ENCODE measurements around the gene CAMK2B. TPM values are rescaled to one million over a fixed set of nuclear protein-coding genes. Genes with fewer than 3 reads are reported as not detected.

Gene CAMK2B
- total RNA-seq, 5 donors from 2014 or later (not counting 1 experiment from before 2014, with no cell fraction given), result 0.35 TPM; not detected in 4

DNA sequence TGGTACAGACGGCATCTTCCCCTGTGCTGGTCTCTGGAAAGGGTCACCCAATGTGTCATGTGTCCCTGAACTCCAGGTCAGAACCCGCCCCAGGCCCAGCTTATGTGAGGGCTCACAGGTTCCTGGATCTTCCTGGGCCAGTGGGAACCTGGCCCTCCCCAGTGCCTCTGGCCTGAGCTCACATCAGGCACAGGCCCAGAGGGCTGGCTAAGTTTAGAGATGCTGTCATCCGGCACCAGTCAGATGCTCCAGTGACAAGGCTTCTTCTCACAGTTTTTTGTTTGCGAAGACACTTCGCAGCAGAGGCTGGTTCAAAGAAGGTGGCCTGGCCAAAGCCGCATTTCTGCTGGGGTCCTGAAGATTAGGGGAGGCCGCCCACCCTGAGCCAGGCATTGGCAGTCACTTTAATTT lies 11.8 kb downstream of the CAMK2B start:
- Mint-ChIP-seq H3K27me3 (peaks cover 8 to 19% of the 10 kb centered on the region in 2 donors), H3K9me3 (peaks cover 0 to 3% (median 0%) of the 10 kb centered on the region in 3 donors), H3K27ac (no peak overlapping the region), H3K4me3 (no peak overlapping the region), H3K36me3 (no peaks in the 10 kb centered on the region), H3K4me1 (peaks cover 0 to 3% (median 3%) of the 10 kb centered on the region in 3 donors)
- 86% methylated on average over 5 of the region's 7 CpGs for WGBS (ENCODE audit: insufficient coverage)
- DNase-seq (no peak), ATAC-seq (replicated peaks in 1 of 4) (no peak)
- ChIA-PET CTCF (no interaction called here), POLR2A (no interaction called here)
- Histone ChIP-seq H3K27me3 (replicated peaks in 1 of 2; ENCODE audit: control insufficient read depth in 2 of 2, extremely low read depth in 1 of 2, insufficient read depth in 2 of 2, low read length in 1 of 2) (peaks cover 0 to 43% of the 10 kb centered on the region in 2 experiments), H3K27ac (ENCODE audit: low read length) (no peak overlapping the region), H3K36me3 (ENCODE audit: control insufficient read depth in 2 of 2, extremely low read depth in 1 of 2, insufficient read depth in 1 of 2, low read length in 1 of 2) (no peaks in the 10 kb centered on the region), H3K4me1 (ENCODE audit: control insufficient read depth in 1 of 2, extremely low read depth in 1 of 2, insufficient read depth in 2 of 2, low read length in 2 of 2) (peaks cover 0 to 12% of the 10 kb centered on the region in 2 experiments), H3K9me3 (no peaks in the 10 kb centered on the region), H3K4me3 (ENCODE audit: control insufficient read depth in 1 of 2, extremely low read depth in 1 of 2, low read length in 1 of 2) (no peak overlapping the region)

DNA sequence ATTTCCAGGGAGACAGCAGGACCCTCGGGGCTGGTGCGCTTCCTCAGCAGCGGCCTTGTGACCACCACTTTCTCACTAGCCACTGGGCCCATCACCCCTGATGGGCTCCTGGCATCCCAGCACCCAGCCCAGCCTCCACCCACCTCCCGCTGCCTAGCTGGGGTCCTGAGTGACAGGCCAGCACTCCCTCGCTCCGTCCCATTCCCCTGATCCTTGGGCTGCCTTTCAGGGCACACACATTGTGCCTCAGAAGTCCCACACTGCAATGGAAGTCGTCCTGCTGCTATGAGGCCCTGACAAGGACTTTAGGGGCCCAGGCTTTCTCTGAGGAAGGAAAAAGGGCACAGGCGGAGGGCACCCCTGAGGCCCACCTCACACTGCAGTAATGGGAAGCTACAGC lies 12.4 kb downstream of the CAMK2B start:
- 79% methylated on average over 8 of the region's 8 CpGs for WGBS (ENCODE audit: insufficient coverage)
- no peak for DNase-seq
- ATAC-seq (replicated peaks in 1 of 4), result no peak
- Mint-ChIP-seq H3K27ac (no peak overlapping the region), H3K4me3 (no peak overlapping the region), H3K27me3 (peaks cover 8 to 21% of the 10 kb centered on the region in 2 donors), H3K4me1 (peaks cover 0 to 3% (median 3%) of the 10 kb centered on the region in 3 donors), H3K9me3 (peaks cover 0 to 3% (median 0%) of the 10 kb centered on the region in 3 donors), H3K36me3 (no peaks in the 10 kb centered on the region)
- POLR2A ChIA-PET, result no interaction called here
- Histone ChIP-seq H3K27me3 (replicated peaks in 1 of 2; ENCODE audit: control insufficient read depth in 2 of 2, extremely low read depth in 1 of 2, insufficient read depth in 2 of 2, low read length in 1 of 2) (peaks cover 0 to 44% of the 10 kb centered on the region in 2 experiments), H3K36me3 (ENCODE audit: control insufficient read depth in 2 of 2, extremely low read depth in 1 of 2, insufficient read depth in 1 of 2, low read length in 1 of 2) (no peaks in the 10 kb centered on the region), H3K27ac (ENCODE audit: low read length) (no peak overlapping the region), H3K9me3 (no peaks in the 10 kb centered on the region), H3K4me1 (ENCODE audit: control insufficient read depth in 1 of 2, extremely low read depth in 1 of 2, insufficient read depth in 2 of 2, low read length in 2 of 2) (peaks cover 0 to 12% of the 10 kb centered on the region in 2 experiments), H3K4me3 (ENCODE audit: control insufficient read depth in 1 of 2, extremely low read depth in 1 of 2, low read length in 1 of 2) (no peak overlapping the region)
- CTCF ChIA-PET, result no interaction called here

DNA sequence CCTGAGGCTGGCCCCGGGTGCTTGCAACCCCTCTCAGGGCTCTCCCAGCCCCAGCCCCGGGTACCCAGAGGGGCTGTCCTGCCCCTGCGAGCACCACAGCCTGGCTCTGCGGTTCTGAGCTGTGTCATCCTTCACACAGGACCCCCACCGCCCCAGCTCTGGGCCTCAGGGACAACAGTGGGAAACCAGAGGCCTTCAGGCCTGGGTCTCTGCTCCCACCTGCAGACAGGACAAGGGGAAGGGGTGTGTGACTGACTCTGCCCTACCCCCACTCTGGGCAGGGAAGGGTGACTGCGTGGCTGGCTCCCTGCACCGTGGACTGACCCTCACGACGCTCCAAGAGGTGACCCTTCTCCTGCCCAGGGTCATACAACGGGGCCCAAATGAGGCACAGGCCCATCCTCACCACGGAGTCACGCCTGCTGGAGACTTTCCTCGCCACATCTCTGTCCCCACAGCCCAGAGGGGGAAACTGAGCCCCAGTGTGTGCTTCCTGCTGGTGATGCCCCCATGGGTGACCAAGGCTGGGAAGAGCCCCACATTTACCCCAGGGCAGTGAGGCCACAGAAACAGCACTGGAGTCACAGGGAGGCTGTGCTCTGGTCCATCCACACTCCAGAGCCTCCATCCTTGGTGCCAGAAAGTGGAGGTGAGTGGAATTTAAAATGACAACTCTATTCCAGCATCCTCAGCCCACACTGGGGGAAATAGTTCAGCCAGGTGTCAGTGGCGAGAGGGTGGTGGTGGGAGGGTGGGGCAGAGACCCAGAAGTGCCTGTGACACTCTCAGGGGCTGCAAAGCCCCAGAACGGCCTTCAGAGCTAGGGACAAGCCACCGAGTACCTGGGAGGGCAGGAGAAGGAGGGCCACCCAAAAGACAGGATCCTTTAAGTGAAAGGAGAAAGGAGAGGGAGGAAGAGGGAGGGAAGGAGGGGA lies 13.6 kb downstream of the CAMK2B start:
- H3K9me3 ChIP-seq, result no peaks in the 10 kb centered on the region
- no peak for ATAC-seq (replicated peaks in 1 of 4)
- POLR2A ChIA-PET, result no interaction called here
- no peaks in the 10 kb centered on the region for H3K36me3 ChIP-seq (ENCODE audit: control insufficient read depth in 2 of 2, extremely low read depth in 1 of 2, insufficient read depth in 1 of 2, low read length in 1 of 2)
- Mint-ChIP-seq H3K27ac (no peak overlapping the region), H3K36me3 (no peaks in the 10 kb centered on the region), H3K4me1 (peaks cover 0 to 3% (median 3%) of the 10 kb centered on the region in 3 donors), H3K9me3 (peaks cover 0 to 3% (median 0%) of the 10 kb centered on the region in 3 donors), H3K27me3 (peaks cover 8 to 21% of the 10 kb centered on the region in 2 donors), H3K4me3 (no peak overlapping the region)
- no peak overlapping the region for H3K27ac ChIP-seq (ENCODE audit: low read length)
- WGBS (ENCODE audit: insufficient coverage), result 82% methylated on average over 14 of the region's 16 CpGs
- peaks cover 0 to 40% of the 10 kb centered on the region in 2 experiments for H3K27me3 ChIP-seq (replicated peaks in 1 of 2; ENCODE audit: control insufficient read depth in 2 of 2, extremely low read depth in 1 of 2, insufficient read depth in 2 of 2, low read length in 1 of 2)
- CTCF ChIA-PET, result no interaction called here
- H3K4me1 ChIP-seq (ENCODE audit: control insufficient read depth in 1 of 2, extremely low read depth in 1 of 2, insufficient read depth in 2 of 2, low read length in 2 of 2), result peaks cover 0 to 12% of the 10 kb centered on the region in 2 experiments
- H3K4me3 ChIP-seq (ENCODE audit: control insufficient read depth in 1 of 2, extremely low read depth in 1 of 2, low read length in 1 of 2), result no peak overlapping the region
- DNase-seq, result peak in 1 of 35 experiments; percentile 3

DNA sequence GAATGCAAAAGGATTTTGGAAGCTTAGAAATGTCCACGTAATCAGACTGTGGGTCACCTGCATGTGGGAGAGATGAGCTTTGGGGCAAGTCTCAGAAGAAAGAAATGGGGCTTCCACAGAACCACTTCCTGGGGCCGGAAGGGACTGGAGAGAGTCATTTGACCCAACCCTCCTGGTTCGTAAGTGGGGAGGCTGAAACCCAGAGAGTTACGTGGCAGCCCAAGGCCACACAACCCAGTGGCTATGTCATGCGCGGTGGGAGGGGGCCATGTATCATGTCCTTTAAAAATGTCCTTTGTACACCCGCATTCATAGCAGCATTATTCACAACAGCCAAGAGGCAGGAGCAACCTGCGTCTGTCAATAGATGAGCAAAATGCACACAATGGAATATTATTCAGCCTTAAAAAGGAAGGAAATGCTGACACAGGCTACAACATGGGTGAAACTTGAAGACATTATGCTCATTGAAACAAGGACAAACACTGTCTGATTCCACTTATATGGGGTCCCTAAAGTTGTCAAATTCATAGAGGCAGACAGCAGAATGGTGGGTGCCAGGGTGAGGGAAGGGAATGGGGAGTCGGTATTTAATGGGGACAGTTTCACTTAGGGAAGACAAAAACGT lies 15.1 kb downstream of the CAMK2B start:
- Mint-ChIP-seq H3K27me3 (peaks cover 8 to 21% of the 10 kb centered on the region in 2 donors), H3K36me3 (no peaks in the 10 kb centered on the region), H3K4me3 (peak overlapping the region; percentile 50 to 55 (median 53)), H3K4me1 (peaks cover 3 to 6% (median 5%) of the 10 kb centered on the region in 3 donors), H3K27ac (no peak overlapping the region), H3K9me3 (peaks cover 0 to 2% (median 0%) of the 10 kb centered on the region in 3 donors)
- Histone ChIP-seq H3K4me3 (ENCODE audit: control insufficient read depth in 1 of 2, extremely low read depth in 1 of 2, low read length in 1 of 2) (peak overlapping the region in 1 of 2 donors; percentile 62), H3K9me3 (no peaks in the 10 kb centered on the region), H3K27ac (ENCODE audit: low read length) (no peak overlapping the region), H3K36me3 (ENCODE audit: control insufficient read depth in 2 of 2, extremely low read depth in 1 of 2, insufficient read depth in 1 of 2, low read length in 1 of 2) (no peaks in the 10 kb centered on the region), H3K27me3 (replicated peaks in 1 of 2; ENCODE audit: control insufficient read depth in 2 of 2, extremely low read depth in 1 of 2, insufficient read depth in 2 of 2, low read length in 1 of 2) (peaks cover 0 to 40% of the 10 kb centered on the region in 2 experiments), H3K4me1 (ENCODE audit: control insufficient read depth in 1 of 2, extremely low read depth in 1 of 2, insufficient read depth in 2 of 2, low read length in 2 of 2) (peaks cover 0 to 21% of the 10 kb centered on the region in 2 experiments)
- DNase-seq, result no peak
- CTCF ChIA-PET, result no interaction called here
- POLR2A ChIA-PET, result no interaction called here
- 85% methylated on average over 6 of the region's 10 CpGs for WGBS (ENCODE audit: insufficient coverage)
- ATAC-seq (replicated peaks in 1 of 4), result no peak

DNA sequence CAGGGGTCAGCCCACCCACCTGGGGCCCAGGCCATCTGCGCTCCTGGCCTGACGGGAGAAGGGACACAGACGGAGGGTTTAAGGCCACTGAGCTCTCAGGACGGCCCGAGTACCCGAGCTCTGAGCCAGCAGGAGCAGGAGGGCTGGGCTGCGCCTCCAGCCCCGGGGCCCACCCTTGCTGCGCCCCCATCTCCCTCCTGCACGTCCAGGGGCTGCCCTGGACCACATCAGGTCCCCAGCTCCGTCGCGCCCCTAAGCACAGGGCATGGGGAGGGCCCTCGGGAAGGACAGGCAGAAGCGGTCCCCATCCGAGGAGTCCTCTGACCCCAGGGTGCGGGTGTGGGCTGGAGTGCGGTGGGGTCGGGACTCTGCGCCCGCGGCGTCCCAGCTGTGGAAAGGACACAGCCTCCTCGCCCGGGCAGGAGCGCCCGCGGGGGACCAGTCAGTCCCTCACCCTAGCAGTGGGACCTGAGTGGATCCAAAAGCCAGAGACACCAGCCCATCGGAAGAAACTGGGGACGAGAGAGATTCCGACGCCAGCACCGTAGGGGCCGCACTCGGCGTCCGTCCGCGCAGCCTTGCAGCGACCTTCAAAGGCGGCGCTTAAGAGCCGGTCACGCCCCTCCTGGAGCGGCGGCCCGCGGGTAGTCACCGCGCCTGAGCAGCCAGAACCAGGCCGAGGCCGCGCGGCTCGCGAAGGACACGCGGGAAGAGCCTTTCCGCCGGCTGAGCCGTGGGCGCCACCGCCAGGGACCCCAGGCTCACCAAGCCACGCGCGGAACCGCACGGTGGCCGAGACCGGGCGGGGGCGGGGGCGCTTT lies 15.9 kb downstream of the CAMK2B start:
- Mint-ChIP-seq H3K4me1 (peaks cover 3 to 6% (median 5%) of the 10 kb centered on the region in 3 donors), H3K36me3 (no peaks in the 10 kb centered on the region), H3K27me3 (peaks cover 8 to 21% of the 10 kb centered on the region in 2 donors), H3K4me3 (peak overlapping the region; percentile 28 to 53 (median 50)), H3K9me3 (no peaks in the 10 kb centered on the region), H3K27ac (no peak overlapping the region)
- peak overlapping the region; percentile 30 to 62 for H3K4me3 ChIP-seq (ENCODE audit: control insufficient read depth in 1 of 2, extremely low read depth in 1 of 2, low read length in 1 of 2)
- H3K27me3 ChIP-seq (replicated peaks in 1 of 2; ENCODE audit: control insufficient read depth in 2 of 2, extremely low read depth in 1 of 2, insufficient read depth in 2 of 2, low read length in 1 of 2), result peaks cover 0 to 40% of the 10 kb centered on the region in 2 experiments
- no peaks in the 10 kb centered on the region for H3K36me3 ChIP-seq (ENCODE audit: control insufficient read depth in 2 of 2, extremely low read depth in 1 of 2, insufficient read depth in 1 of 2, low read length in 1 of 2)
- peaks cover 0 to 21% of the 10 kb centered on the region in 2 experiments for H3K4me1 ChIP-seq (ENCODE audit: control insufficient read depth in 1 of 2, extremely low read depth in 1 of 2, insufficient read depth in 2 of 2, low read length in 2 of 2)
- peak; percentile 63 to 80 (median 74) for ATAC-seq (replicated peaks in 1 of 4)
- POLR2A ChIA-PET, result no interaction called here
- 17% methylated on average over 68 of the region's 73 CpGs for WGBS (ENCODE audit: insufficient coverage)
- H3K27ac ChIP-seq (ENCODE audit: low read length), result no peak overlapping the region
- DNase-seq, result peak in 15 of 35 experiments; percentile 3 to 39 (median 18)
- no peaks in the 10 kb centered on the region for H3K9me3 ChIP-seq
- CTCF ChIA-PET, result no interaction called here
